WTC11 (cell line): ENCODE data around the gene MICAL2.

Experiments used
- ATF1 ChIP-seq: sonication (generic); formaldehyde crosslinking; IDR thresholded peaks from 2 replicates; pipeline ENCODE4 v1.8.1; 2023; ENCODE audit warnings: mild to moderate bottlenecking, moderate library complexity, missing genetic modification reagents
- FOXP1 ChIP-seq: sonication (generic); formaldehyde crosslinking; IDR thresholded peaks from 2 replicates; pipeline ENCODE4 v1.8.0; 2022; ENCODE audit warnings: missing genetic modification reagents, mild to moderate bottlenecking, moderate library complexity, borderline replicate concordance
- TEAD4 ChIP-seq: sonication (generic); formaldehyde crosslinking; IDR thresholded peaks from 2 replicates; pipeline ENCODE4 v1.8.0; 2022; ENCODE audit warnings: mild to moderate bottlenecking, missing genetic modification reagents
- TF ChIP-seq, protein P1 (sequence below): sonication (generic); formaldehyde crosslinking; IDR thresholded peaks from 2 replicates; pipeline ENCODE4 v1.8.1; 2023; ENCODE audit warnings: mild to moderate bottlenecking, missing genetic modification reagents, borderline replicate concordance
- TF ChIP-seq, protein P2 (sequence below): sonication (generic); formaldehyde crosslinking; IDR thresholded peaks from 2 replicates; pipeline ENCODE4 v1.8.0; 2023; ENCODE audit warnings: mild to moderate bottlenecking, missing genetic modification reagents
- TF ChIP-seq, protein P3 (sequence below): fragments of 200-600 bp; IDR thresholded peaks from 2 replicates; pipeline ENCODE4 v1.8.0; 2022; ENCODE audit warnings: antibody characterized with exemption
- TF ChIP-seq, protein P4 (sequence below): sonication (generic); formaldehyde crosslinking; IDR thresholded peaks from 2 replicates; pipeline ENCODE4 v1.8.1; 2022; ENCODE audit warnings: mild to moderate bottlenecking, missing genetic modification reagents, moderate library complexity, borderline replicate concordance
- TF ChIP-seq, protein P5 (sequence below): sonication (generic); formaldehyde crosslinking; IDR thresholded peaks from 2 replicates; pipeline ENCODE4 v1.8.1; 2022; ENCODE audit warnings: low read depth, mild to moderate bottlenecking, moderate library complexity, missing genetic modification reagents, borderline replicate concordance

DNA sequence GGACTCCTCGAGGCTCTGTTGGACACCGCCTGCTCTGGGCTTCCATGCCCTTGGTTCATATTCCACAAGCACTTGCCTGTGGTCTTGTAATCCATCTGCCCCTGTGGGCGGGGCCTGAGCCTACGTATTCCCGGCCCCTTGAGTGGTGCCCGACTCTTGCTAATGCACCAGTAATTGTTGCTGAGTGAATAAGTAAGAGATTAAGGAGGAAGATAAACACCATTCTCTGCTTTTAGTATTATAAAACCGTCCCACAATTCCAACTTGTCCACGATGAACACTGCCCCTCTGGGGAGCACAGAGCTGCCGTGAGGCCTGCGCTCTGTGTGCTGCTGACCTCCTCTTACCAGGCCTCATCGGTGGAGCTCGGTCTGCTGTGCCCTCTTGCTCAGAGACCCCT is 50.3 kb downstream of the MICAL2 start:
- TF ChIP-seq, protein P1, sequence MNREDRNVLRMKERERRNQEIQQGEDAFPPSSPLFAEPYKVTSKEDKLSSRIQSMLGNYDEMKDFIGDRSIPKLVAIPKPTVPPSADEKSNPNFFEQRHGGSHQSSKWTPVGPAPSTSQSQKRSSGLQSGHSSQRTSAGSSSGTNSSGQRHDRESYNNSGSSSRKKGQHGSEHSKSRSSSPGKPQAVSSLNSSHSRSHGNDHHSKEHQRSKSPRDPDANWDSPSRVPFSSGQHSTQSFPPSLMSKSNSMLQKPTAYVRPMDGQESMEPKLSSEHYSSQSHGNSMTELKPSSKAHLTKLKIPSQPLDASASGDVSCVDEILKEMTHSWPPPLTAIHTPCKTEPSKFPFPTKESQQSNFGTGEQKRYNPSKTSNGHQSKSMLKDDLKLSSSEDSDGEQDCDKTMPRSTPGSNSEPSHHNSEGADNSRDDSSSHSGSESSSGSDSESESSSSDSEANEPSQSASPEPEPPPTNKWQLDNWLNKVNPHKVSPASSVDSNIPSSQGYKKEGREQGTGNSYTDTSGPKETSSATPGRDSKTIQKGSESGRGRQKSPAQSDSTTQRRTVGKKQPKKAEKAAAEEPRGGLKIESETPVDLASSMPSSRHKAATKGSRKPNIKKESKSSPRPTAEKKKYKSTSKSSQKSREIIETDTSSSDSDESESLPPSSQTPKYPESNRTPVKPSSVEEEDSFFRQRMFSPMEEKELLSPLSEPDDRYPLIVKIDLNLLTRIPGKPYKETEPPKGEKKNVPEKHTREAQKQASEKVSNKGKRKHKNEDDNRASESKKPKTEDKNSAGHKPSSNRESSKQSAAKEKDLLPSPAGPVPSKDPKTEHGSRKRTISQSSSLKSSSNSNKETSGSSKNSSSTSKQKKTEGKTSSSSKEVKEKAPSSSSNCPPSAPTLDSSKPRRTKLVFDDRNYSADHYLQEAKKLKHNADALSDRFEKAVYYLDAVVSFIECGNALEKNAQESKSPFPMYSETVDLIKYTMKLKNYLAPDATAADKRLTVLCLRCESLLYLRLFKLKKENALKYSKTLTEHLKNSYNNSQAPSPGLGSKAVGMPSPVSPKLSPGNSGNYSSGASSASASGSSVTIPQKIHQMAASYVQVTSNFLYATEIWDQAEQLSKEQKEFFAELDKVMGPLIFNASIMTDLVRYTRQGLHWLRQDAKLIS (CRISPR knock-in tag) = no peak
- TF ChIP-seq, protein P2, sequence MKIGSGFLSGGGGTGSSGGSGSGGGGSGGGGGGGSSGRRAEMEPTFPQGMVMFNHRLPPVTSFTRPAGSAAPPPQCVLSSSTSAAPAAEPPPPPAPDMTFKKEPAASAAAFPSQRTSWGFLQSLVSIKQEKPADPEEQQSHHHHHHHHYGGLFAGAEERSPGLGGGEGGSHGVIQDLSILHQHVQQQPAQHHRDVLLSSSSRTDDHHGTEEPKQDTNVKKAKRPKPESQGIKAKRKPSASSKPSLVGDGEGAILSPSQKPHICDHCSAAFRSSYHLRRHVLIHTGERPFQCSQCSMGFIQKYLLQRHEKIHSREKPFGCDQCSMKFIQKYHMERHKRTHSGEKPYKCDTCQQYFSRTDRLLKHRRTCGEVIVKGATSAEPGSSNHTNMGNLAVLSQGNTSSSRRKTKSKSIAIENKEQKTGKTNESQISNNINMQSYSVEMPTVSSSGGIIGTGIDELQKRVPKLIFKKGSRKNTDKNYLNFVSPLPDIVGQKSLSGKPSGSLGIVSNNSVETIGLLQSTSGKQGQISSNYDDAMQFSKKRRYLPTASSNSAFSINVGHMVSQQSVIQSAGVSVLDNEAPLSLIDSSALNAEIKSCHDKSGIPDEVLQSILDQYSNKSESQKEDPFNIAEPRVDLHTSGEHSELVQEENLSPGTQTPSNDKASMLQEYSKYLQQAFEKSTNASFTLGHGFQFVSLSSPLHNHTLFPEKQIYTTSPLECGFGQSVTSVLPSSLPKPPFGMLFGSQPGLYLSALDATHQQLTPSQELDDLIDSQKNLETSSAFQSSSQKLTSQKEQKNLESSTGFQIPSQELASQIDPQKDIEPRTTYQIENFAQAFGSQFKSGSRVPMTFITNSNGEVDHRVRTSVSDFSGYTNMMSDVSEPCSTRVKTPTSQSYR (CRISPR knock-in tag) = no peak
- TF ChIP-seq ATF1 (CRISPR knock-in tag) (no peak), TEAD4 (CRISPR knock-in tag) (no peak), FOXP1 (CRISPR knock-in tag) (no peak)
- TF ChIP-seq, protein P3, sequence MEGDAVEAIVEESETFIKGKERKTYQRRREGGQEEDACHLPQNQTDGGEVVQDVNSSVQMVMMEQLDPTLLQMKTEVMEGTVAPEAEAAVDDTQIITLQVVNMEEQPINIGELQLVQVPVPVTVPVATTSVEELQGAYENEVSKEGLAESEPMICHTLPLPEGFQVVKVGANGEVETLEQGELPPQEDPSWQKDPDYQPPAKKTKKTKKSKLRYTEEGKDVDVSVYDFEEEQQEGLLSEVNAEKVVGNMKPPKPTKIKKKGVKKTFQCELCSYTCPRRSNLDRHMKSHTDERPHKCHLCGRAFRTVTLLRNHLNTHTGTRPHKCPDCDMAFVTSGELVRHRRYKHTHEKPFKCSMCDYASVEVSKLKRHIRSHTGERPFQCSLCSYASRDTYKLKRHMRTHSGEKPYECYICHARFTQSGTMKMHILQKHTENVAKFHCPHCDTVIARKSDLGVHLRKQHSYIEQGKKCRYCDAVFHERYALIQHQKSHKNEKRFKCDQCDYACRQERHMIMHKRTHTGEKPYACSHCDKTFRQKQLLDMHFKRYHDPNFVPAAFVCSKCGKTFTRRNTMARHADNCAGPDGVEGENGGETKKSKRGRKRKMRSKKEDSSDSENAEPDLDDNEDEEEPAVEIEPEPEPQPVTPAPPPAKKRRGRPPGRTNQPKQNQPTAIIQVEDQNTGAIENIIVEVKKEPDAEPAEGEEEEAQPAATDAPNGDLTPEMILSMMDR = no peak
- TF ChIP-seq, protein P4, sequence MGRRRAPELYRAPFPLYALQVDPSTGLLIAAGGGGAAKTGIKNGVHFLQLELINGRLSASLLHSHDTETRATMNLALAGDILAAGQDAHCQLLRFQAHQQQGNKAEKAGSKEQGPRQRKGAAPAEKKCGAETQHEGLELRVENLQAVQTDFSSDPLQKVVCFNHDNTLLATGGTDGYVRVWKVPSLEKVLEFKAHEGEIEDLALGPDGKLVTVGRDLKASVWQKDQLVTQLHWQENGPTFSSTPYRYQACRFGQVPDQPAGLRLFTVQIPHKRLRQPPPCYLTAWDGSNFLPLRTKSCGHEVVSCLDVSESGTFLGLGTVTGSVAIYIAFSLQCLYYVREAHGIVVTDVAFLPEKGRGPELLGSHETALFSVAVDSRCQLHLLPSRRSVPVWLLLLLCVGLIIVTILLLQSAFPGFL (CRISPR knock-in tag) = no peak
- TF ChIP-seq, protein P5, sequence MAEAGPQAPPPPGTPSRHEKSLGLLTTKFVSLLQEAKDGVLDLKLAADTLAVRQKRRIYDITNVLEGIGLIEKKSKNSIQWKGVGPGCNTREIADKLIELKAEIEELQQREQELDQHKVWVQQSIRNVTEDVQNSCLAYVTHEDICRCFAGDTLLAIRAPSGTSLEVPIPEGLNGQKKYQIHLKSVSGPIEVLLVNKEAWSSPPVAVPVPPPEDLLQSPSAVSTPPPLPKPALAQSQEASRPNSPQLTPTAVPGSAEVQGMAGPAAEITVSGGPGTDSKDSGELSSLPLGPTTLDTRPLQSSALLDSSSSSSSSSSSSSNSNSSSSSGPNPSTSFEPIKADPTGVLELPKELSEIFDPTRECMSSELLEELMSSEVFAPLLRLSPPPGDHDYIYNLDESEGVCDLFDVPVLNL (CRISPR knock-in tag) = no peak
